Measurements from ENCODE around the gene FAM81B.

FAM81B gene

DNA sequence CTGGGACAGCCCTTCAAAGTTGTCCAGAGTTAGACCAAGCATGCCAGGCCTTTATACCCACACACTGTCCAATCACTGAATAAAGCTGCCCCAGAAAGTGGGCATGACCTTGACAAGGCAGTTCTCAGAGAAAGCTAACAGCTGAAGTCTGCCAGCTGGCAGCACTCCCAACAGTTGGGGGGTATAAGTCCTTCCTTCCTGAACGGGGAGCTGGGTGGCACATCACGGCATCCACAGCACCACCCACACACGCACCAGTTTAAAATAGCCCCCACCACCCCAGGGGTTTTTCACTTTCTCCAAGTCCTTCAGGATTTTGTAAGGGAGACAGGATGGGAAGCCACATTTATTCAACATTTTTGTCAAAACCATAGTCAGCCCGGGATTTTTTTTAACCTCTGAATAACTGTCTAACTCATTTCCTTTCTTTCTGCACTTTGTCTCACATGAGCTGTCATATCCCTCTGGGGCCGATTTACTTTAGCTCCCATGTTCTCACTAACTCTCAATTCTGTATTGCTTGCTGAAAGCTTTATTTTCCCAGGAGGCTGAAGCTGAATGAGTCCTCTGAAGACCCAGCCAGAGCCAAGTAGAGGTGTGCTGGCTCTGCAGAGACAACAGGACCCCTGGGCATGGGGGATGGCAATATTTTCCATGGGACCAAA, 15.4 kb downstream of the FAM81B start:
- no peak for DNase-seq

DNA sequence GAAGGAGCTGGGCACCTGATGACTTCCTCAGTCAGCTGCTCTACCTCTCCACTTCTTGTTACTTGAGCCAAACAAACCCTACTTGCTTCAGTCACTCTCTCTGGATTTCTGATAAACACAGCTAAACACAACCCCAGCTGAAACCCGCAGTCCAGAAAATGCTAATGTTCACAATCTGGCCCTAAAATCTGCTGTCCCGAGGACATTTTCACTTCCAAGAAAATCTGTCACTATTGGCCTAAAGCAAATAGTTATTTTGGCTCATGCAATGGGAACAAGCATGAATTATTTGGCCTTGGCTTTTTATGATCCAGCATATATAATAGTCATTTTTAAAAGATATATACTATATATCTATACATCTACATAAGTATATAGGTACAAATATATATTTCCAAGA, 19.1 kb downstream of the FAM81B start:
- DNase-seq = no peak

DNA sequence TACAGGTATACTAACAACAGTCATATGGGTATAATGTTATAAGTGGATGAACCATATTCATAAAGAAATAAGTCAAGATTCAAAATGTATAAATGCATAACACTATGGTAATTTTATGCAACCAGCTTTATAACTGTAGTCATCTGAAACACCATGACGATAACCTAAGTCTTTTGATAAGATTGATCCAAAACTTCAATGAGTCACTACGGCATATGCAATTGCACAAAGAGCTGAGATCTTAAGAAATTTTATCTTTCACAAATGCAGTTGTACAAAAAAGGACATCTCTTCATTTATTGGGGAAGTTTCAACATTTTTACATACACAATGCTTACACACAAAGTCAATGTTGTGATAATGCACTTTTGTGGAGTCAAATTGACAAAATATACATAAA, 20.3 kb downstream of the FAM81B start:
- DNase-seq = no peak

DNA sequence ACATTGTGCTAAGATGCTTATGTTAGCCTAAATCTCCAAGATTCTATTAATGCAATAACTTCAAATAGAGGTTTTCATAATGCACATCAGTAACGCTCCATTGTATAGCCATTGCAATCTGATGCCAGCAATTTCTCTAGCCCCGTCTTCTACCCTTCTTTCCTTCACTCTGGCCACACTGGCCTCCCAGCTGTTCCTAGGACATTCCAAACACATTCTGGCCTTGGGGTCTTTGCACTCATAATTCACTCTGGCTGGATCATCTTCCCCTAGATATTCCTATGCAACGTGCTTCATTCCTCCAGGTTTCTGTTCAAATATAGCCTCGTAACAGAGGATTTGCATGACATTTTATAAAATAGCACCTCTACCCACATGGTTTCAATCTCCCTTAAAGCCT, 23.3 kb downstream of the FAM81B start:
- DNase-seq = no peak

DNA sequence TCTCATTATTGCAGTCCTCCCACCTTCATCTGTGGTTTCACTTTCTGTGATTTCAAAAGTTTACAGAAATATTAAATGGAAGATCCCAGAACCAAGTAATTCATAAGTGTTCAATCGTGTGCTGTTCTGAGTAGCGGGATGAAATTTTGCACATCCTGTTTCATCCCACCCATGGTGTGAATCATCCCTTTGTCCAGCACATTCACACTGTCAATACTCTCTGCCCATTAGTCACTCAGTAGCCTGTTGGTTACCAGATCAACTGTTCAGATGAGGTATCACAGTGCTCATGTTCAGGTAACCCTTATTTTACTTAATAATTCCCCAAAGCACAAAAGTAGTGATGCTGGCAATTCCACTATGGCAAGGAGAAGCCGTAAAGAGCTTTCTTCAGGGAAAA, 26.8 kb downstream of the FAM81B start:
- DNase-seq = no peak

DNA sequence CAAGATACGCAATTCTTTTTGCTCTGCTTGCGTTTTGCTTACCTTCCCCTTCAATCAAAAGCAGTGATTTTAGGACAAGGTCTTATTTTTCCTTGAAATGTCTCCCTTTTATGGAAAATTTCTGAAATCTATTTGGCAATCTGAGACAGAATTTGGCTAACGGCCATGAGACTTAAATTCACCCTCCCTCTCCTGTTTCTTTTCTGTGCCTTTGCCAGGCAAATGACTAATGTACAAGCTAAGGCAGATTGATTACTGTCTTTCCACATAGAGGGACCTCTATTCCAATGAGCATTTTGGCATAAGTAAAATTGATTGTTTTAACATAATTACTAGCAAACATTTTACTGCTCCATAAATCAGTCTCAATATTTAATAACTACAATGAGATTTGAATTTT, 31.7 kb downstream of the FAM81B start:
- no peak for DNase-seq

DNA sequence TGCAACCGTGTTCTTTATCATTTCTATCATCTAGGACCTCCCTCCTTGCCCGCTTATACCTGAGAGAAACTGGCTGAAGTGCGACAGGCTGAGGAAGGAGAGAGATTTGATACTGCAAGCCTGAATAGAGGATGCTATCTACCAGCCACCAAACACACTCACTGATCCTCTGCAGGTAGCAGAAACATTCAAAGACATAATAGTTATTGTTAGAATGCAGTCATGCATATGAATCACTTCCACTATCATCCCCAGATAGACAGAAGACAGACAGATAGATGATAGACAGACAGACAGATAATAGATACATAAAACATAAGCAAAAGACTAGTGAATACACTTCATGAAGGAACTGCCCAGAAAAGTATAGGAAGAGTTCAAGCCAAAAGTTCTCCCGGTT, 32.9 kb downstream of the FAM81B start:
- DNase-seq = no peak

DNA sequence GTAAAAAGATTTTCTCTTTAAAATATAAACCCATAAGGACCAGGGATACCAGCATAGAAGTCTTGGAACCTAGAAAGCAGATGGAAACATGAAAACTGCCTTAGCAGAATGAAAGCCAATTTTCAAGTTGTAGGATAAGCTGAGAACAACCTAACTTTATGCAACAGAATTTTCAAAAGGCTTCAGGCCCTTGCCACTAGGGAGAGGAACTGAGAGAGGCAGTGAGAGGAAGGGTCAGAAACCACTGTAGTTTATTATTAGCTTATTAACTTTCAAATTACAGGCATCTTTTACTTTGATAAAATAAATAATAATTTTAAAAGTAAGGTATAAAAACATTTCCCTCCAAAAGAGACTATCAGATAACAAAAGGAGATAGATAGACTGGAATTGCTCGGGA, 33.4 kb downstream of the FAM81B start:
- no peak for DNase-seq

DNA sequence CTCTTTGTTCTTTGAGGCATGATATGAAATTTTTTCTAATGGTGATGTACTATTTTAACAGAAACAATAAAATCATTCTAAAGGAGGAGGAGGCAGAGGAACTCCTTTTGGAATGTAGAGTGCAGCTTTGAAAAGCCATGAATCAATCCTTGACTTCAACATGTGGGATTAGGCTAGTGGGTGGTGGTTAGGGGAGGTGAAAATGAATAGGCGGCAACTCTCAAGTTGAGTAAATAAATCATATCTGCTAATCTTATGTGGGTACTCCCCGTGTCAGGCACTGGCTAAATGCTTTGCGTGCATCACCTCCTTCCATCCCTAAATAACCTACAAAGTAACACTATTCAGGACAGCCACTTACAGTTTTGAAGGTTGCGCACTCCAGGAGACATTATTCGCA, 35.1 kb downstream of the FAM81B start:
- DNase-seq = no peak

DNA sequence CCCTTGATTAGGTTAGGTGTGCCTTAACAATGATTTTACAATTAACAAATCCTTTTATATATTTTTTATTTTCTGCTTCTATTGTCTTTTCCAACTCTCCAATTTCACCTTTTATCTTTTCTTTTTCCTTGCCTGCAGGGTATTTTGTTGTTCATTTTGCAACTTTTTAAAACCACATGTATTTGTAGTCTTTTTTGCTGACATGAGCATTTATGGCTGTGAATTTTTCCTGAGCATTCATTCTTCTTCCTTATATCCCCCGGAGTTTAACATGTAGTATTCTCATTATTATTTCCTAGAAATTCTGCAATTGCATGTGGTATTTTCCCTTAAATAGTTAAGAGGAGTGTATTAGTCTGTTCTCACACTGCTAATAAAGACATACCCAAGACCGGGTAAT, 41.6 kb downstream of the FAM81B start:
- DNase-seq = no peak

DNA sequence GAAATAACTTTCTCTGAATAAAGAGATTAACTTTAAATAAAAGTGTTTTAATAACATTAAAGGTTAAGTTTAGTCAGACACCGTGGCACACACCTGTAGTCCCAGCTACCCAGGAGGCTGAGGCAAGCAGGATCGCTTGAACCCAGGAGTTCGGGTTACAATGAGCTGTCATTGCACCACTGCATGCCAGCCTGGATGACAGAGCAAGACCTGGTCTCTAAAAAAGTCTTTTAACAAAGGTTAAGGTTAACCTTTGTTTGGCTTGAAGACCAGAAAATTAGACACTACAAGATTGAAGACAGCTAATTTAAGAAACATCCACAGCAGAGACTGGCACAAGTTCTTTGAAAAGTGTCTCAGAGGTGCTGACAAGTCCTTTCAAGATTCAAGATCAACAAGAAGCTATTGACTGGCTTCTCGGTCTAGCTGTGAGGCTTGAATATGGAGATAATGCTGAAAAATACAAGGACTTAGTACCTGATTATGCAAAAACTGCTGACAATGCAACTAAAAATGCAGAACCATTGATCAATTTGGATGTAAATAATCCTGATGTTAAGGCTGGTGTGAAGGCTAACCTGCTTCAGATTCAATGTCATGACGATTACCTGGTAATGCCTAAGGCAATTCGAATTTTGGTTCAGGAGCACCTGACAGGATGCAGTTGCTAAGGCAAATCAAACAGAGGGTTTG, 48.8 kb downstream of the FAM81B start:
- DNase-seq = no peak

DNA sequence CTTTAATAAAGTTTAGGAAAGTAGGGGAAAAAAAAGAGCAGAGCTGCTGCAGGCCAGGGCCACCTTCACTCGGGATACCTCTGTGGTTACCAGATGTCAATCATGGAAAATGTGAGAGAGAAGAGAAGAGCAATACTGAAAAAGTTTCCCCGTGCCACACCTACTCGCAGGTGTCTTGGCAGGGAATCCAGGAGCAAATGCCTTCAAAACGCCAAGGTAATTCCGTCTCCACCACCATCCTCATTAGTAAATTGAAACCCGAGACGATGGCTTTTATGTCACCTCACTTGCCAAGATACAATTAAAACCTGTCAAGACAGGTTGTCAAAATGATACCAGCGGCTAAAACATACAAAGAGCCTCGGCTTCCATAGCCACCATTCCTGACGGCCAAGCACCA, 49.7 kb downstream of the FAM81B start:
- DNase-seq = no peak

DNA sequence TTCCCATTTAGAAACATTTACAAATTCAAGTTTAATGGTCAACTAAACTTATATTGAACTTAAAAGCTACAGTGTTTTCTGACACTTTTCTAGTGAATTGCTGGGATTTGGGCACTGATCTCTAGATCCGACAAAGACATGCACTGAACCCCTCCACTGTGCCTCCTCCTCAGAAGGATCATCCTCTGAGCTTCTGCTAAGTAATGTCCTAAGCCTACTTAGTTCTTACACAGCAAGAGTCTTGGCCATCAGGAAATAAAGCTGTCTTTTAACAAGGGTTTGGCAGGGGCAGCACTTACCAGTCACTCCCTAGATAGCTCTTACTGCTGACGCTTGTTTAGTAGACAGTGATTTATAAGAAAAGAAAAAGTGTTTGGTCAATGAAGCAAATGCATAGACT, 50.5 kb downstream of the FAM81B start:
- DNase-seq = no peak

DNA sequence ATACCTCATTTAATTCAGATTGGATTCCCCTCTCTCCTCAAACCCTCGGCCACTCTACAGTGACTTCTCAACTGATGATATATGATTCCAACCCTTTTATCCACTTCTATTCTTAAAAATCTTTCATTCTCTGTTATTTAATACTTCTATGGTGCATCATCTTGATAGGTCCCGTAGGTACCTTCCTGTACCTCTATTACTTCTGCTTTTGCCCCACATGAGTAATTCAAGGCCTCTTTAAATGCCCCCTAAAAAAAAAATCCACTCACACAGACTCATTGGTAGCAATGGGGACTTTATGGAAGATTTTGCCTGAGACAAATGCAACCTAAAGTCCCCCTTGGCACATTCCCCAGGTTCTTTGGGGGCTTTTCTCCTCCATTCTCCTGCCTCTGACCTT, 54.3 kb downstream of the FAM81B start:
- no peak for DNase-seq

DNA sequence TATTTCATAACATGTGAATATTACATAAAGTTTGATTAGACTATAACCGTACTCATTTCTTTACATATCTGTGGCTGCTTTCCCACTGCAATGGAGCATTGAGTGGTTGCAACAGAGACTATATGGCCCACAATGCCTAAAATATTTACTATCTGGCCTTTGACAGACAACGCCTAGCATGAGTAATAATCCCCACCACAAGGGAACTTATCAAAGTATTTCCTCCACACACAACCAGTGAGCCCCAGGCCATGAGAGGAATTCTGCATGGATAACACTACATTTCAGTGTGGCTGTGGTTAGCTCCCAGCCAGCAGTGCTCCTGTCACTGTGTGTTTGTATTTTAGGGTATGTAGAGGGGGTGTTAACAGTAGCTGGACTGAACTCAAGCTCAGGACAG, 54.8 kb downstream of the FAM81B start:
- DNase-seq = no peak

DNA sequence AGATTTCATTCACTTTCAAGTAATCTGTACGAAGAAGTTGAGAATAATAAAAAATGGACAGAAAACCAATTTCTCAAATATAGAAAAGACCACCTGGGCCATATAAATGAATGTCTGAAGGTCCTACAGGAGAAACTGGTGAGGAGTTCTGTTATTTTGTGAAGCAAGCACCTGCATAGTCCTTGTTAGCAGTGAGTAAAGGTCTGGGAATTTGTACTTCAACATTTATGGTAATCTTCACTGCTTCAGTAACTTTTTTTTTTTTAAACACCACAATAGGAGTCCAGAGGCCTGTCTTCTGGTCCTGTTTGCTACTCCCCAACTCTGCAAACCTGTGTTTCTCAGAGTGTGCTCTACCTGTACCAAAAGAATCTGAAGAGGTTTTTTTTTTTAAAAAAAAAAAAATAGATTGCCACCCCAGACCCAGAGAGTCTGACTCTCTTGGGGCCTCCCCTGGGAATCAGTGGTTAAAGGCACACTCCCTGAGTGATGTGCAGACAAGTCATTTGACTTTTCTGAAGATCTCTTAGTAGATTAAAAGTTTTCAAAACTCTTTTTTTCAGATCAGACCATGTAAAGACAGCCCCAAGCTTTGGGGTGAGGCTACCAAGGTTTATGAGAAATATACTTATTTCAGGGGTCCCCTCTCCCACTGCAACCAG, 55.5 kb downstream of the FAM81B start:
- DNase-seq = no peak

DNA sequence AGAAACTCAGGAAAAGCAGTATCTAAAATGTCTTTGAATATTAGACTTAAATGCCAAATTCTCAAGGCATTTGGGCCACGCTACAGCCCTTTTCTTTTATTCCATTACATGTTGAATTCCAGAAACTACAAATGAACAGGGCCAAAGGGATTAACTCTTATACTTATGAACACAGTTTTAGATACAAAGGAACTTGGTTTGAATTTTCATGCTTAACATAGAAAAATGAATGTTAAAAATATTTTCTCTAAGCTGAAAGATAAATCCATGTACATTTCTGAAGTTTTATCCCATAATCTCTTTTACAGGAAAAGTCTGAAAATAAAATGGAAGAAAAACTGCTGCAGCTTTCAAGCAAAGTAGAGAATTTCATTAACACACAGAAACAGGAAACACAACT, 56.8 kb downstream of the FAM81B start:
- no peak for DNase-seq

DNA sequence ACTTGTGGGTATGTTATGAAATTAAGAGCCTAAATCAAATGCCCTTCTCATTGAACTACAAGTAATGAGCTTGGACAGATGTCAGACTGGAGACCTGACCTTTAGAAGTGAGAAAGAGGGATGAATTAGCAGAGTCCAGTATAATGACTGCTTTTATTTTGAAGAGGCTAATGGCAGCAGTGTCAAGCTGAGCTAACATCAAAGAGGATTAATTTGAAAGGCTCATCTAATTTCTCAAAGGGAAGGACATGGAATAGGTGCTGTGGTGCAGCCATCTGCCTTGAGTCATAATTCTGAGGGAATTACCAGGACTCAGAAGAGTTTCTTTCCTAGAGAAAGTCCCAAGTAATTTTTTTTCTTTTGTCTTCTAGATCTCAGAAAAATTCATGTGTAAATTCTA, 57.6 kb downstream of the FAM81B start:
- no peak for DNase-seq

DNA sequence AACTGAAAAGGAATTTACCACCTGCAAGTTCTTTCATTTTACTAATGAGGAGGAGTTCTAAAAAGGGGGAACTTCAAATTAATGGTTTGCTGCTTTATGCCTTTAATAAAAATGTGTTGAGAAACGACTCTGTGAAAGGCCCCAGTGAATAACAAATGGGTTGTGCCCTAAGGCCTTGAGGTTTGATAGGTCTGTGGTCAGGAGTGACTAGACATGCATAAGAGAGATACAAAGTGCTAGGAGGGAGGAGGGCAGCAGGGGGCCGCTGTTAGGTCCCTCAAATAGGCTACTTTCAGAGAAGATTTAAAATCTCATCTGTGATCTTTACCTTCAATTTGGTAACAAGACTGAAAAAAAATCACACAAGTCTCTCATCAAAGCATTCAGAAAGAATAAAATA, 58.3 kb downstream of the FAM81B start:
- DNase-seq = no peak

DNA sequence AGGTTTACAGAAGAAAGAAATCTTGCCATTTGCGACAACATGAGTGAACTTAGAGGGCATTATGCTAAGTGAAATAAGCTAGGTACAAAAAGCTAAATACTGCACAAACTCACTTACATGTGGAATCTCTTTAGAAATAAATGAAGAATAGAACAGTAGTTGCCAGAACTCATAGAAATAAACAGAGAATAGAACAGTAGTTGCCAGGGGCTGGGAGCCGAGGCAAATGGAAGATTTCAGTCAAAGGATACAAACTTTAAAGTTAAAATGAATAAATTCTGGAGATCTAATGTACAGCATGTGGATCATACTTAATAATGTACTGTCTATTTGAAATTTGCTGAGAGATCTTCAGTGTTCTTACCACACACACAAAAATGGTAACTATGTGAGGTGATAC, 63.4 kb downstream of the FAM81B start:
- DNase-seq = no peak

DNA sequence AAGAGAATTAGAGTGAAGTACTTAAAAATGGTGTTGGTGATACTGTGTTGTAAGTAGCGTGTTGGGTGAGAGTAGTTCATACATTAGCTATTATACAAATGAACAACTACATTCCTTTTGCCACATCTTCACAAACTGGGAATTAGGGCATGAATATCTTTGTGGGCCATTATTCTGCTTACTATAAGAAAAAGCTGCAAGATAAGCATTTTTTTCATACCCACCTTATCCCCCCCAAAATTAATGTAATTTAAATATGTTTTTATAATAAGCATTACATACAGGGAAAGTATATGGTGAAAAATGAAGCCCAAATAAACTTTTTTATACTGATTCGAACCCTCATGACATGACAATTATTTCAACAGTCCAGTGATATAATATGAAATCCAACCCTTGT, 69.5 kb downstream of the FAM81B start:
- DNase-seq = no peak

DNA sequence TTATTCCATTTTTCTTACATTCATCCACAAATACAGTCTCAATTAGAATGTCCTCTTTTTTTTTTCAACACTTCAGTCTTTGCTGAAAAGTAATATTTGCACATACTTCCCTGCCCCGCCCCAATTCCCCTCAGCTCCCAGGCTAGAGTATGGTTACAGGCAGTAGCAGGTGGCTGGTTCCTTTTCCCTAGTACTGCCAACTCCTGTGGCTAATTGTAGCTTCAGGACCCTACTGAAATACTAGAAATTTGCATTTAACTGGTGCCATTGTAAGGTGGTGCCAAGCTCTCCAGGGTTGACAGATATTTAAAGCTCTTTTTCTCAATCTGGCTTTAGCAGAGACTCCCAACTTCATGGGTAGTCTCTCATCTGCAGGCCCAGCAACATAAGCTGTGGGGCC, 80.3 kb downstream of the FAM81B start:
- no peak for DNase-seq

DNA sequence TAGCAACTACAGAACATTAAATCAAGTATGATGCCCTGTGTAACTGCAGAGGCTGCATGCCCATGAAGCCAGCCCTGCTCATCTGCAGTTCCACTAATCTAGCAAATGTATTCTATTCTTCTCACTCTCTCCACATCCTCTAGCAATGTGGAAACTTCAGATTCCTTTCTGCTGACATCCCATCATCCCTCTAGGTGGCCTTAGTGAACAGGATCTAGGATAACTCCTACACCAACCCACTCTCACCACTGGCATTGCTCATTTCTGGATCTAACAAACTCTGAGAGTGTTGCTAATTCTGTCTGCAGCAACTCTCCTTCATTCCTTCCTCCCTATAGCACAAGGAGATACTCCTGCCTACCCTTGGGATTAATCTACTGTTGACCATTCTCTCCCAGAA, 80.8 kb downstream of the FAM81B start:
- no peak for DNase-seq

DNA sequence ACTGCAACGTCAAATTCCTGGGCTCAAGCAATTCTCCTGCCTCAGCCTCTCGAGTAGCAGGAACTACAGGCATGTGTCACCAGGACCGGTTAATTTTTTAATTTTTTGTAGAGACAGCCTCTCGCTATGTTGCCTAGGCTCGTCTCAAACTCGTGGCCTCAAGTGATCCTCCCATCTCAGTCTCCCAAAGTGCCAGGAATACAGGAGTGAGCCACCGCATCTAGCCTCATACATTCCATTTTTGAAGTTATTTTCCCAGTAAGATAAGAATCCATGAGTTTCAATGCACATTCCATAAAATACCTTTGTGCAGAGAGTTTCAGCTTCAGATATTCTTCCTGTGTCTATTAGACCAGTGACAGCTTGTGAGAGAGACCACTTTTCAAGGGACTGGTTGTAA, 93.3 kb downstream of the FAM81B start:
- DNase-seq = no peak

DNA sequence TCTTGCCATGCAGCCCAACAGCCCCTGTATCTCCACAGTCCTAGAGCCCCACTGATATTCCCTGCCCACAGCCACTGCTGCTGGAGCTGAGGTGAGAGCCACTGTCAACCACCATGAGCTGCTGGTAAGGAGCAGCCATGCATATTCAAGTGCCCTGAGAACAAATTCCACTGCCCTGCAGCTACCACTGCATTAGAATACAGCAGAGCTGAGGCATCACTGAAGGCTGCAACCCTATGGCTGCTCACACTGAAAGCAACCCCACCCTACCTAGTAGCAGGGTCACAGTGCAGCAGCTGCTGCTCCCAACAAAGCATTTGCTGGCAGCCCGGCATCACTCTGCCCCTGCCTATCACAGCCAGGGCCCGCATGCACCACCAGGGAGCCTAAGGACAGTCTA, 95.0 kb downstream of the FAM81B start:
- DNase-seq = no peak

Data from CD4-positive, alpha-beta T cell treated with Interleukin-4 for 4 hours (primary cell).